Measurements from ENCODE around the gene OTUB1. TPM values are rescaled to one million over a fixed set of nuclear protein-coding genes. Genes with fewer than 3 reads are reported as not detected.

The OTUB1 gene
- total and polyA plus RNA-seq, 2 of the 13 experiments (the other 11 are each of a cell fraction or from before 2014, with no cell fraction given) = 58.8 to 130 TPM

- TF ChIP-seq ZNF282 (IDR thresholded peaks at IDR 0.05; ENCODE audit: partially characterized antibody) (no peak), MTF1 (CRISPR knock-in tag; IDR thresholded peaks at IDR 0.05) (no peak), KDM3A (CRISPR knock-in tag; IDR thresholded peaks at IDR 0.05; ENCODE audit: low read depth) (no peak), BCL6 (CRISPR knock-in tag; IDR thresholded peaks at IDR 0.05) (0 out of 2 replicates have a peak, but pooled peaks have one; percentile 30), CHD4 (IDR thresholded peaks at IDR 0.05; ENCODE audit: borderline replicate concordance, low read length) (no peak), ATF1 (CRISPR knock-in tag; IDR thresholded peaks at IDR 0.05) (no peak; the same call in 1 of the 2 replicates), TCF7L2 (IDR thresholded peaks at IDR 0.05; ENCODE audit: low read depth, low read length) (no peak), ERF (CRISPR knock-in tag; IDR thresholded peaks at IDR 0.05) (0 out of 2 replicates have a peak, but pooled peaks have one; percentile 31), SATB2 (CRISPR knock-in tag; IDR thresholded peaks at IDR 0.05) (no peak), TSC22D2 (CRISPR knock-in tag; IDR thresholded peaks at IDR 0.05; ENCODE audit: borderline replicate concordance) (0 out of 2 replicates have a peak, but pooled peaks have one; percentile 36), POLR2A (IDR thresholded peaks at IDR 0.05; ENCODE audit: insufficient read depth in 1 of 2, low read depth in 2 of 2, low read length in 2 of 2) (peak; percentile 45 to 63; a peak in 3 of 4 replicates), ZBTB4 (CRISPR knock-in tag; IDR thresholded peaks at IDR 0.05; ENCODE audit: borderline replicate concordance) (no peak), NR2F2 (IDR thresholded peaks at IDR 0.05; ENCODE audit: borderline replicate concordance, low read depth) (peak; percentile 33; the same call in 1 of the 2 replicates), MTA1 (CRISPR knock-in tag; IDR thresholded peaks at IDR 0.05; ENCODE audit: borderline replicate concordance) (no peak), PLSCR1 (CRISPR knock-in tag; IDR thresholded peaks at IDR 0.05; ENCODE audit: borderline replicate concordance) (no peak), ZNF782 (CRISPR knock-in tag; IDR thresholded peaks at IDR 0.05; ENCODE audit: borderline replicate concordance) (no peak), SP140L (CRISPR knock-in tag; IDR thresholded peaks at IDR 0.05; ENCODE audit: borderline replicate concordance) (no peak), REST (IDR thresholded peaks at IDR 0.05; ENCODE audit: borderline replicate concordance in 1 of 2, low read depth in 1 of 2, low read length in 2 of 2) (0 out of 4 replicates have a peak, but pooled peaks of 1 of the 2 experiments have one; percentile 17), THRA (CRISPR knock-in tag; IDR thresholded peaks at IDR 0.05; ENCODE audit: borderline replicate concordance) (peak; percentile 50; the same call in 1 of the 2 replicates), ZNF660 (CRISPR knock-in tag; IDR thresholded peaks at IDR 0.05; ENCODE audit: borderline replicate concordance, low read depth) (no peak)
Observed at GRCh38 chr11:63938479-63939396, 47.5 kb upstream of the OTUB1 start, which contains the start of gene NAA40 (continued).
